ENCODE results near the gene GGNBP2.

DNA sequence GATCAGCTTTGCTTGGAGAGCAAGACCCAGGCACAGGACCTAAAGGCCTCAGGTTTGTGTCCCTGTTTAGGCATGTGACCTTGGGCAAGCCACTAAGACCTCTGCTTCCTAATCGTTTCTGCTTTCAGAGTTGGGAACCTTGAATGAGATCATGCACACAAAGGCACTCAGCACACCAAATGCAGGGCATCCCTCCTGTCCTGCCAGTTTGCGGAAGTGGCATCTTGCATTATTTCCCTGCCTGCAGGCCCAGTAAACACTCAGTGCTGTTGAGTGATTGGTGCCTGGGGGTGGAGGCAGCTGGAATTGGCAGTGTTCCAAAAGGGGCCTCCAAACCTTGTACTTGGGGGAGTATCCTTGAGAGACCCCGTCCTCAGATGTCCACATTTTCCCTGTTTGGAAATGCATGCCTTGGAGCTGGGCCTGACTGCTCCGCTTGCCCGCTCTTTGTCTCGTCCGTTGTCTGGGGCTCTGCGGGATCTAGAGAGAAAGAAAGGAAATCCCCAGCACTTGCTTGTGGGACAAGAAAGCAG, 85.3 kb downstream of the GGNBP2 start:
- TF ChIP-seq, protein P1, sequence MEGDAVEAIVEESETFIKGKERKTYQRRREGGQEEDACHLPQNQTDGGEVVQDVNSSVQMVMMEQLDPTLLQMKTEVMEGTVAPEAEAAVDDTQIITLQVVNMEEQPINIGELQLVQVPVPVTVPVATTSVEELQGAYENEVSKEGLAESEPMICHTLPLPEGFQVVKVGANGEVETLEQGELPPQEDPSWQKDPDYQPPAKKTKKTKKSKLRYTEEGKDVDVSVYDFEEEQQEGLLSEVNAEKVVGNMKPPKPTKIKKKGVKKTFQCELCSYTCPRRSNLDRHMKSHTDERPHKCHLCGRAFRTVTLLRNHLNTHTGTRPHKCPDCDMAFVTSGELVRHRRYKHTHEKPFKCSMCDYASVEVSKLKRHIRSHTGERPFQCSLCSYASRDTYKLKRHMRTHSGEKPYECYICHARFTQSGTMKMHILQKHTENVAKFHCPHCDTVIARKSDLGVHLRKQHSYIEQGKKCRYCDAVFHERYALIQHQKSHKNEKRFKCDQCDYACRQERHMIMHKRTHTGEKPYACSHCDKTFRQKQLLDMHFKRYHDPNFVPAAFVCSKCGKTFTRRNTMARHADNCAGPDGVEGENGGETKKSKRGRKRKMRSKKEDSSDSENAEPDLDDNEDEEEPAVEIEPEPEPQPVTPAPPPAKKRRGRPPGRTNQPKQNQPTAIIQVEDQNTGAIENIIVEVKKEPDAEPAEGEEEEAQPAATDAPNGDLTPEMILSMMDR (IDR thresholded peaks at IDR 0.05), result no peak
- no peak for TF ChIP-seq POLR2A (IDR thresholded peaks at IDR 0.05)
